DMS153 treated with DMSO at 0.1 percent for 48 hours (cell line): ENCODE measurements around the gene PROX1.

Experiments
- DNase-seq: peaks from one replicate; lab custom pipeline; 2025; ENCODE audit not compliant: unreplicated experiment; lab: John Stamatoyannopoulos, UW

PROX1 gene

GRCh38 chr1:213979751-213980586 lies 7.8 kb upstream of the PROX1 start:
- DNase-seq: no peak

GRCh38 chr1:213980906-213981305 lies 6.9 kb upstream of the PROX1 start:
- DNase-seq: no peak

GRCh38 chr1:213982289-213982671 lies 5.5 kb upstream of the PROX1 start:
- DNase-seq: no peak

GRCh38 chr1:213982672-213983492 lies 4.9 kb upstream of the PROX1 start:
- DNase-seq: peak; percentile 91

GRCh38 chr1:213983493-213984386 lies 4.0 kb upstream of the PROX1 start:
- peak; percentile 64 for DNase-seq

GRCh38 chr1:213984387-213985208 lies 3.2 kb upstream of the PROX1 start:
- DNase-seq: peak; percentile 81

- DNase-seq: no peak
Measured at GRCh38 chr1:213985209-213986019, 2.4 kb upstream of the PROX1 start.

GRCh38 chr1:213986020-213986924 lies 1.5 kb upstream of the PROX1 start:
- DNase-seq: no peak

GRCh38 chr1:213986925-213987250 lies 885 bp upstream of the PROX1 start:
- DNase-seq: no peak

GRCh38 chr1:213987422-213987926 lies 299 bp upstream of the PROX1 start:
- no peak for DNase-seq

GRCh38 chr1:213988507-213989001 lies 781 bp downstream of the PROX1 start:
- DNase-seq: peak; percentile 81

GRCh38 chr1:213989002-213989855 lies 1.5 kb downstream of the PROX1 start:
- DNase-seq: no peak

- DNase-seq: no peak
Measured at GRCh38 chr1:213993929-213994328, 6.2 kb downstream of the PROX1 start.

GRCh38 chr1:213994888-213995287 lies 7.1 kb downstream of the PROX1 start:
- DNase-seq: no peak

GRCh38 chr1:213995603-213996002 lies 7.8 kb downstream of the PROX1 start:
- DNase-seq: no peak

GRCh38 chr1:213996320-213997037 lies 8.7 kb downstream of the PROX1 start:
- DNase-seq: no peak
